ENCODE measurements around the gene GPBP1L1.
"Not testable (repeated sequence)": the region's sequence is repeated elsewhere in the genome, so short reads cannot be mapped to it uniquely, and the experiment has no call there.

Gene GPBP1L1

GRCh38 chr1:45686288-45687013, at the start of gene GPBP1L1:
TSS of gene GPBP1L1 (minus strand) at chr1:45686533. CDS start at chr1:45659087, 27,446 bp downstream.
- peaks cover 44% of the 10 kb centered on the region for H3K4me1 Mint-ChIP-seq

GRCh38 chr1:45730780-45731319, 44.5 kb upstream of the GPBP1L1 start:
- no peaks in the 10 kb centered on the region for H3K27me3 Mint-ChIP-seq
- H3K9me3 Mint-ChIP-seq = no peaks in the 10 kb centered on the region
- ATAC-seq = no peak
- H3K27ac Mint-ChIP-seq = no peak overlapping the region
- peaks cover 20% of the 10 kb centered on the region for H3K36me3 Mint-ChIP-seq
- peaks cover 13% of the 10 kb centered on the region for H3K4me1 Mint-ChIP-seq
- H3K4me3 Mint-ChIP-seq = no peak overlapping the region

More at GRCh38 chr1:45686288-45687013, at the start of gene GPBP1L1:
- peaks cover 12% of the 10 kb centered on the region for H3K36me3 Mint-ChIP-seq
- no peaks in the 10 kb centered on the region for H3K27me3 Mint-ChIP-seq
- ATAC-seq = peak; percentile 87
- H3K27ac Mint-ChIP-seq = peak within 1 kb of the TSS; percentile 97
- H3K4me3 Mint-ChIP-seq = peak within 1 kb of the TSS; percentile 99
- no peaks in the 10 kb centered on the region for H3K9me3 Mint-ChIP-seq

- no peaks in the 10 kb centered on the region for H3K9me3 Mint-ChIP-seq
- no peak overlapping the region for H3K4me3 Mint-ChIP-seq
- no peak overlapping the region for H3K27ac Mint-ChIP-seq
- no peaks in the 10 kb centered on the region for H3K27me3 Mint-ChIP-seq
- H3K4me1 Mint-ChIP-seq = peaks cover 13% of the 10 kb centered on the region
- no peak for ATAC-seq
- peaks cover 20% of the 10 kb centered on the region for H3K36me3 Mint-ChIP-seq
Observed at GRCh38 chr1:45730075-45730779, 43.9 kb upstream of the GPBP1L1 start.

GRCh38 chr1:45726007-45726406, 39.7 kb upstream of the GPBP1L1 start:
- not testable (repeated sequence) for ATAC-seq, H3K4me3 Mint-ChIP-seq, H3K9me3 Mint-ChIP-seq, H3K27ac Mint-ChIP-seq, H3K4me1 Mint-ChIP-seq, H3K27me3 Mint-ChIP-seq
- H3K36me3 Mint-ChIP-seq = peaks cover 11% of the 10 kb centered on the region

GRCh38 chr1:45723248-45723930, 37.1 kb upstream of the GPBP1L1 start:
- no peak overlapping the region for H3K4me3 Mint-ChIP-seq
- no peaks in the 10 kb centered on the region for H3K27me3 Mint-ChIP-seq
- H3K36me3 Mint-ChIP-seq = peaks cover 11% of the 10 kb centered on the region
- H3K9me3 Mint-ChIP-seq = no peaks in the 10 kb centered on the region
- no peak overlapping the region for H3K27ac Mint-ChIP-seq
- ATAC-seq = no peak
- no peaks in the 10 kb centered on the region for H3K4me1 Mint-ChIP-seq

GRCh38 chr1:45722809-45723208, 36.5 kb upstream of the GPBP1L1 start:
- H3K27ac Mint-ChIP-seq = no peak overlapping the region
- no peaks in the 10 kb centered on the region for H3K27me3 Mint-ChIP-seq
- H3K36me3 Mint-ChIP-seq = peaks cover 11% of the 10 kb centered on the region
- no peaks in the 10 kb centered on the region for H3K4me1 Mint-ChIP-seq
- H3K9me3 Mint-ChIP-seq = no peaks in the 10 kb centered on the region
- no peak for ATAC-seq
- no peak overlapping the region for H3K4me3 Mint-ChIP-seq

- ATAC-seq = no peak
- H3K9me3 Mint-ChIP-seq = no peaks in the 10 kb centered on the region
- no peaks in the 10 kb centered on the region for H3K4me1 Mint-ChIP-seq
Observed at GRCh38 chr1:45721207-45721606, 34.9 kb upstream of the GPBP1L1 start.

GRCh38 chr1:45718289-45718688, 32.0 kb upstream of the GPBP1L1 start:
- no peaks in the 10 kb centered on the region for H3K4me1 Mint-ChIP-seq
- H3K4me3 Mint-ChIP-seq = no peak overlapping the region

More at GRCh38 chr1:45721207-45721606, 34.9 kb upstream of the GPBP1L1 start:
- H3K27me3 Mint-ChIP-seq = no peaks in the 10 kb centered on the region
- H3K27ac Mint-ChIP-seq = no peak overlapping the region
- no peak overlapping the region for H3K4me3 Mint-ChIP-seq
- H3K36me3 Mint-ChIP-seq = peaks cover 11% of the 10 kb centered on the region

GRCh38 chr1:45717386-45717785, 31.1 kb upstream of the GPBP1L1 start:
- H3K27ac Mint-ChIP-seq, H3K27me3 Mint-ChIP-seq, H3K4me3 Mint-ChIP-seq, ATAC-seq, H3K9me3 Mint-ChIP-seq, H3K4me1 Mint-ChIP-seq: not testable (repeated sequence)
- H3K36me3 Mint-ChIP-seq = peaks cover 13% of the 10 kb centered on the region

More at GRCh38 chr1:45718289-45718688, 32.0 kb upstream of the GPBP1L1 start:
- H3K27me3 Mint-ChIP-seq = no peaks in the 10 kb centered on the region
- ATAC-seq = no peak
- peaks cover 19% of the 10 kb centered on the region for H3K36me3 Mint-ChIP-seq
- H3K27ac Mint-ChIP-seq = no peak overlapping the region
- H3K9me3 Mint-ChIP-seq = no peaks in the 10 kb centered on the region

GRCh38 chr1:45716700-45717099, 30.4 kb upstream of the GPBP1L1 start:
- Mint-ChIP-seq H3K4me3 (no peak overlapping the region), H3K27me3 (no peaks in the 10 kb centered on the region), H3K27ac (no peak overlapping the region), H3K9me3 (no peaks in the 10 kb centered on the region), H3K4me1 (no peaks in the 10 kb centered on the region), H3K36me3 (peaks cover 18% of the 10 kb centered on the region)
- no peak for ATAC-seq

- no peak for ATAC-seq
- H3K4me1 Mint-ChIP-seq = no peaks in the 10 kb centered on the region
- peaks cover 27% of the 10 kb centered on the region for H3K36me3 Mint-ChIP-seq
- no peaks in the 10 kb centered on the region for H3K9me3 Mint-ChIP-seq
- no peaks in the 10 kb centered on the region for H3K27me3 Mint-ChIP-seq
- H3K27ac Mint-ChIP-seq = no peak overlapping the region
- H3K4me3 Mint-ChIP-seq = no peak overlapping the region
Observed at GRCh38 chr1:45713711-45714110, 27.4 kb upstream of the GPBP1L1 start.

- H3K27me3 Mint-ChIP-seq = no peaks in the 10 kb centered on the region
- H3K36me3 Mint-ChIP-seq = peaks cover 39% of the 10 kb centered on the region
- H3K27ac Mint-ChIP-seq = no peak overlapping the region
- H3K4me3 Mint-ChIP-seq = no peak overlapping the region
- no peak for ATAC-seq
- H3K4me1 Mint-ChIP-seq = no peaks in the 10 kb centered on the region
- peaks cover 6% of the 10 kb centered on the region for H3K9me3 Mint-ChIP-seq
Observed at GRCh38 chr1:45704637-45705036, 18.3 kb upstream of the GPBP1L1 start.

GRCh38 chr1:45694823-45695222, 8.5 kb upstream of the GPBP1L1 start:
- ATAC-seq = no peak
- no peaks in the 10 kb centered on the region for H3K9me3 Mint-ChIP-seq
- peaks cover 35% of the 10 kb centered on the region for H3K36me3 Mint-ChIP-seq
- H3K27ac Mint-ChIP-seq = no peak overlapping the region
- H3K27me3 Mint-ChIP-seq = no peaks in the 10 kb centered on the region
- peaks cover 8% of the 10 kb centered on the region for H3K4me1 Mint-ChIP-seq
- no peak overlapping the region for H3K4me3 Mint-ChIP-seq

GRCh38 chr1:45693811-45694210, 7.5 kb upstream of the GPBP1L1 start:
- peaks cover 35% of the 10 kb centered on the region for H3K36me3 Mint-ChIP-seq
- not testable (repeated sequence) for H3K4me3 Mint-ChIP-seq, ATAC-seq, H3K9me3 Mint-ChIP-seq, H3K27ac Mint-ChIP-seq, H3K27me3 Mint-ChIP-seq
- H3K4me1 Mint-ChIP-seq = peaks cover 15% of the 10 kb centered on the region
